ENCODE results near the gene FAM117A. TPM values are rescaled to one million over a fixed set of nuclear protein-coding genes. Genes with fewer than 3 reads are reported as not detected.

The FAM117A gene
- total RNA-seq, 4 donors from 2014 or later: 8.6 to 14.6 (median 10.7) TPM

- no peaks in the 10 kb centered on the region for H3K9me3 ChIP-seq
- TF ChIP-seq EP300 (IDR thresholded peaks at IDR 0.05; ENCODE audit: low read depth) (no peak), CTCF (IDR thresholded peaks at IDR 0.05) (no peak), POLR2AphosphoS5 (IDR thresholded peaks at IDR 0.05) (no peak), POLR2A (IDR thresholded peaks at IDR 0.05) (no peak)
- no peaks in the 10 kb centered on the region for H3K27me3 ChIP-seq
- WGBS, 2 donors (ENCODE audit: low coverage in 1 of 2): 87% methylated on average over 4 of the region's 4 CpGs; no CpG with 5 or more reads in 1 of the 2 donors
- in situ Hi-C loops (cut with MboI; ENCODE audit: low pct_ligation_motif_present in 1 of 4, low pct_unique_long_range_greater_than_20kb in 1 of 4, low sequenced_read_pairs in 3 of 4): loop anchor here in 1 of 4 donors (10.0 kb wide), 1 partner anchor 118 kb away; the partner anchor contains the start of gene NXPH3
- H3K27ac ChIP-seq: peak overlapping the region; percentile 77 to 88 (median 84)
- intact Hi-C loops (cut with DNase I; ENCODE audit: low total_unique reads): loop anchor here (5.0 kb wide), 1 partner anchor 45 kb away; no protein-coding TSS in a partner anchor
- no peak for DNase-seq
- no peaks in the 10 kb centered on the region for H3K36me3 ChIP-seq
- H3K4me1 ChIP-seq: peaks cover 0 to 39% (median 10%) of the 10 kb centered on the region in 4 donors
- H3K4me3 ChIP-seq: no peak overlapping the region
Observed at GRCh38 chr17:49692751-49693150, 71.2 kb downstream of the FAM117A start.

- H3K4me1 ChIP-seq: peaks cover 0 to 42% (median 10%) of the 10 kb centered on the region in 4 donors
- 62 to 69% methylated on average over 6 to 8 of the region's 8 CpGs for WGBS, 2 donors (ENCODE audit: low coverage in 1 of 2)
Observed at GRCh38 chr17:49691677-49692191, 72.2 kb downstream of the FAM117A start.

GRCh38 chr17:49691086-49691676 is 72.8 kb downstream of the FAM117A start:
- Histone ChIP-seq H3K9me3 (no peaks in the 10 kb centered on the region), H3K27me3 (no peaks in the 10 kb centered on the region), H3K4me1 (peaks cover 0 to 42% (median 10%) of the 10 kb centered on the region in 4 donors), H3K27ac (peak overlapping the region; percentile 77 to 88 (median 84)), H3K4me3 (no peak overlapping the region), H3K36me3 (no peaks in the 10 kb centered on the region)
- in situ Hi-C loops (cut with MboI; ENCODE audit: low pct_ligation_motif_present in 1 of 4, low pct_unique_long_range_greater_than_20kb in 1 of 4, low sequenced_read_pairs in 3 of 4) (loop anchor here in 1 of 4 donors (10.0 kb wide), 1 partner anchor 116 kb away; the partner anchor contains the start of gene NXPH3), intact Hi-C loops (cut with DNase I; ENCODE audit: low total_unique reads) (loop anchor here (5.0 kb wide), 1 partner anchor 44 kb away; no protein-coding TSS in a partner anchor)
- DNase-seq: peak; percentile 25
- 47 to 70% methylated on average over 3 to 9 of the region's 9 CpGs for WGBS, 2 donors (ENCODE audit: low coverage in 1 of 2)
- TF ChIP-seq CTCF (IDR thresholded peaks at IDR 0.05) (no peak), POLR2AphosphoS5 (IDR thresholded peaks at IDR 0.05) (peak; percentile 80 to 87 (median 83)), EP300 (IDR thresholded peaks at IDR 0.05; ENCODE audit: low read depth) (peak; percentile 88), POLR2A (IDR thresholded peaks at IDR 0.05) (no peak)

More at GRCh38 chr17:49691677-49692191, 72.2 kb downstream of the FAM117A start:
- H3K9me3 ChIP-seq: no peaks in the 10 kb centered on the region
- no peak overlapping the region for H3K4me3 ChIP-seq
- no peaks in the 10 kb centered on the region for H3K27me3 ChIP-seq
- DNase-seq: no peak
- TF ChIP-seq EP300 (IDR thresholded peaks at IDR 0.05; ENCODE audit: low read depth): no peak
- TF ChIP-seq CTCF (IDR thresholded peaks at IDR 0.05): no peak
- no peak for TF ChIP-seq POLR2AphosphoS5 (IDR thresholded peaks at IDR 0.05)
- peak; percentile 4 for TF ChIP-seq POLR2A (IDR thresholded peaks at IDR 0.05)
- H3K36me3 ChIP-seq: no peaks in the 10 kb centered on the region
- peak overlapping the region; percentile 77 to 88 (median 84) for H3K27ac ChIP-seq
- in situ Hi-C loops (cut with MboI; ENCODE audit: low pct_ligation_motif_present in 1 of 4, low pct_unique_long_range_greater_than_20kb in 1 of 4, low sequenced_read_pairs in 3 of 4) (loop anchor here in 1 of 4 donors (10.0 kb wide), 1 partner anchor 117 kb away; the partner anchor contains the start of gene NXPH3), intact Hi-C loops (cut with DNase I; ENCODE audit: low total_unique reads) (loop anchor here (5.0 kb wide), 1 partner anchor 44 kb away; no protein-coding TSS in a partner anchor)

GRCh38 chr17:49690256-49690655 is 73.7 kb downstream of the FAM117A start:
- Histone ChIP-seq H3K27ac (peak overlapping the region; percentile 75 to 88 (median 81)), H3K27me3 (no peaks in the 10 kb centered on the region), H3K36me3 (no peaks in the 10 kb centered on the region), H3K4me3 (no peak overlapping the region), H3K4me1 (peaks cover 0 to 40% (median 9%) of the 10 kb centered on the region in 4 donors), H3K9me3 (no peaks in the 10 kb centered on the region)
- 39 to 65% methylated on average over 2 of the region's 2 CpGs for WGBS, 2 donors (ENCODE audit: low coverage in 1 of 2)
- no peak for TF ChIP-seq CTCF (IDR thresholded peaks at IDR 0.05)
- TF ChIP-seq POLR2AphosphoS5 (IDR thresholded peaks at IDR 0.05): no peak
- TF ChIP-seq POLR2A (IDR thresholded peaks at IDR 0.05): no peak
- no peak for TF ChIP-seq EP300 (IDR thresholded peaks at IDR 0.05; ENCODE audit: low read depth)
- in situ Hi-C loops (cut with MboI; ENCODE audit: low pct_ligation_motif_present in 1 of 4, low pct_unique_long_range_greater_than_20kb in 1 of 4, low sequenced_read_pairs in 3 of 4): loop anchor here in 1 of 4 donors (10.0 kb wide), 1 partner anchor 115 kb away; the partner anchor contains the start of gene NXPH3
- no peak for DNase-seq
- intact Hi-C loops (cut with DNase I; ENCODE audit: low total_unique reads): loop anchor here (5.0 kb wide), 1 partner anchor 43 kb away; no protein-coding TSS in a partner anchor
